ENCODE measurements around the gene PPP4R4. TPM values are rescaled to one million over a fixed set of nuclear protein-coding genes. Genes with fewer than 3 reads are reported as not detected.
"Not testable (repeated sequence)": the region's sequence is repeated elsewhere in the genome, so short reads cannot be mapped to it uniquely, and the experiment has no call there.

The PPP4R4 gene
- total RNA-seq, 1 experiment from 2014 or later = not detected

DNA sequence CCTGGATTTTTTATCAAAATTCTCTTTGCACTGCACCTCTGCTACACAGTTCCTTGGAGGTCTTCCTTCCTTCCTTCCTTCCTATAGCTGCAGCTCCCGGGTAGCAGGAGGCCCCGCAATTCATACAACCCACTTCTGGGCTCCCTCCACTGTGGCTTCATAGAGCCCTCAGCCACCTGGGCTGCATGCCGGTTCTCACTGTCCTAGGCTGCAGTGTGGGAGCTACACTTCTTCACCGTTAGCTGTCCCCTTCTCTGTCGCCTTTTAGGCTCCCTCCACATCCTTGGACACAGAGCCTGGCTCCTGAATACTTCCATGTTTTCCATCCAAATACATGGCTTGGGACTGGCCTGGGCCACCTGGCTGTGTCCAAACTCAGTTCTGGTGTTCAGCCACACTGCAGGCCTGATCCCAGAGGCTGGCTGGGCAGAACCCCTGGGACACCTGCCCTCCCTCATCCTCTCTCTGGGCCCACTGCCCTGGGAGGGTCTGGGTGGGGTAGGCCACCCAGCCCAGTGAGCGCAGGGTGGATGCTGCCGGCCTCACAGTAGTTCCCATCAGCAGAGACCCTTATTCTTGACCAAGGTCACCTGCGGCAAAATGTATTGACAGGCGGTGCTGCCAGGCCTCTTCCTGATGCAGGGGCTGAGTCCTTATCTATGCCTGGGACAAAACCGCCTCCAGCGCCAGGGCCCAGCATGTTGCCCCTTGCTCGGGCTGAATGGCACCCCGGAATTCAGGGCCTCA is 117.2 kb downstream of the PPP4R4 start:
- no peak for DNase-seq (ENCODE audit: low read depth)
- in situ Hi-C loops (cut with HindIII; ENCODE audit: low pct_unique_long_range_greater_than_20kb, low sequenced_read_pairs) = no loop called here

- in situ Hi-C loops (cut with HindIII; ENCODE audit: low pct_unique_long_range_greater_than_20kb, low sequenced_read_pairs) = no loop called here
- DNase-seq (ENCODE audit: low read depth) = no peak
Measured at GRCh38 chr14:94291906-94292525, 117.9 kb downstream of the PPP4R4 start.

DNA sequence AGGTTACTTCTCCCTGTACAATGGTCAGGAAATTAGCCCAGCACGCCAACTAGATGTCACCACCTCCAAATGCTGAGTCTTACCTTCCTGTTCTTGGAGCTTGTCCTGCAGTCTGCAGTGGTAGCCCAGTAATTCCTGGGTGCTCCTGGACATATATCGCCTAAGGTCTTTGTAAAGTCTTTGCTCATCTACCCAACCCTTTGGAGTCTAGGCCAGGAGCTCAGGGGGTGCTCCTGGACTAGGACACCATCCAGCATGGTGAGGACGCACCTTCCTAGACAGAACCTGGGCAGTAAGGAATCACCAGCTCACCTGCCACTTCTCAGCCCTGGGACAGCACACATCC is 118.4 kb downstream of the PPP4R4 start:
- in situ Hi-C loops (cut with HindIII; ENCODE audit: low pct_unique_long_range_greater_than_20kb, low sequenced_read_pairs) = no loop called here
- DNase-seq (ENCODE audit: low read depth) = no peak

GRCh38 chr14:94292872-94293577 is 118.9 kb downstream of the PPP4R4 start, which contains the start of gene SERPINA10:
TSS of gene SERPINA10 (minus strand) at chr14:94293268. CDS start at chr14:94290593, 2,675 bp downstream.
- in situ Hi-C loops (cut with HindIII; ENCODE audit: low pct_unique_long_range_greater_than_20kb, low sequenced_read_pairs) = no loop called here

DNA sequence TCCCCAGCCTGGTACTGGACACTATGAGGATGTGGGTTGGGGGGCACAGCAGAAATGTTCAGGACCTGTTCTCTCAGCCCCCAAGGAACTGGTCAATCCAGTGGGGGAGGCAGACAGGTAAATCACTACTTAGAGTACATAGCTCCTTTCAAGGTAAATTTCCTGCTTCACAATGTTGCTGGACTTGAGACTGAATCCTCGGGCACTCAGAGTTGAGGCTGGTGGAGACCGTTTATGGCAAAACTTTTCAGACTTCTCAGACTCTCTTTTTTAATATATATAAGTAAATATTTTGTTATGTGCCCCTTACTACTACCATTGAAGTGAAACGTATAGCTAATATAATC is 119.4 kb downstream of the PPP4R4 start:
- in situ Hi-C loops (cut with HindIII; ENCODE audit: low pct_unique_long_range_greater_than_20kb, low sequenced_read_pairs) = no loop called here
- DNase-seq (ENCODE audit: low read depth) = no peak

More at GRCh38 chr14:94292872-94293577, 118.9 kb downstream of the PPP4R4 start, which contains the start of gene SERPINA10:
- DNase-seq (ENCODE audit: low read depth) = no peak

- no peak for DNase-seq (ENCODE audit: low read depth)
- in situ Hi-C loops (cut with HindIII; ENCODE audit: low pct_unique_long_range_greater_than_20kb, low sequenced_read_pairs) = no loop called here
Measured at GRCh38 chr14:94295360-94296180, 121.4 kb downstream of the PPP4R4 start.

GRCh38 chr14:94296181-94296545 is 122.0 kb downstream of the PPP4R4 start:
- in situ Hi-C loops (cut with HindIII; ENCODE audit: low pct_unique_long_range_greater_than_20kb, low sequenced_read_pairs); DNase-seq (ENCODE audit: low read depth): not testable (repeated sequence)

- no peak for DNase-seq (ENCODE audit: low read depth)
- in situ Hi-C loops (cut with HindIII; ENCODE audit: low pct_unique_long_range_greater_than_20kb, low sequenced_read_pairs) = no loop called here
Measured at GRCh38 chr14:94298130-94298529, 124.0 kb downstream of the PPP4R4 start.

GRCh38 chr14:94303111-94303510 is 129.0 kb downstream of the PPP4R4 start:
- in situ Hi-C loops (cut with HindIII; ENCODE audit: low pct_unique_long_range_greater_than_20kb, low sequenced_read_pairs) = no loop called here
- DNase-seq (ENCODE audit: low read depth) = no peak

DNA sequence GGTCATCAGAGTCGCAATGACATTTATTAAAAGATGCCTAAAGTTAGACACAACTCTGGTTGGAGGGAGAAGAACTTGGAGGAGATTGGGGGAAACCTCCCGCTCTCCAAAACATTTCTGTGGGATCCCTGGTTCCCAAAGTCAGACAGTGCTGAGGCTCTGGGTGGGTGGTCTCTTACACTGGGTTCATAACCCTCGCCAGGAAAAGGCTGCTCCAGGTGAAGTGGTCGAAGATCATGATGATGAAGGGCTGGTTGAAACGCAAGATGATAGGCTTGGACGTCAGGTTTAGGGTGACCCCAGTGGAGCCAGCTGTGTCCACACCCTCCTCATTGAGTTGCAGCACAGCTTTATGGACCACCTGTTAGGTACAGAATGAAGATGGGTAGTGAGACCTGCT is 130.1 kb downstream of the PPP4R4 start:
- no peak for DNase-seq (ENCODE audit: low read depth)
- in situ Hi-C loops (cut with HindIII; ENCODE audit: low pct_unique_long_range_greater_than_20kb, low sequenced_read_pairs) = no loop called here

DNA sequence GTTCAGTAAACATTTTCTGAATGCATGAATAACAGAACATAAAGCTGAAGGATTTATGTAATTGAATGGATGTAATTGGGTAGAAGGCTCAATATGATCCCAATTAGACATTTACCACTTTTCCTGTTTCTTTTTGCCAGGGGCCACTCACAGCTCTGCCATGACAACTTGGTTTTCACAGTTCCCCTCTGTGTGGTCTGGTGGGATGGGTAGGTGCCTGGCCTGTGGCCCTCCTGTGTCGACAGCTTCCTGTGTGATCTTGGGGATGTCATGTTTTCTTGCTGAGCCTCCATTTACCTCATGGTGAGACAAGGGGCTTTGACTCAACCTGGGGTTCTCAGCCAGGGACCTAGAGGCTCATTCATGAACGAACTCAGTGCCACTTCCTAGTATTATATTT is 131.5 kb downstream of the PPP4R4 start:
- no peak for DNase-seq (ENCODE audit: low read depth)
- in situ Hi-C loops (cut with HindIII; ENCODE audit: low pct_unique_long_range_greater_than_20kb, low sequenced_read_pairs) = no loop called here

- DNase-seq (ENCODE audit: low read depth) = no peak
- in situ Hi-C loops (cut with HindIII; ENCODE audit: low pct_unique_long_range_greater_than_20kb, low sequenced_read_pairs) = no loop called here
Measured at GRCh38 chr14:94306047-94306978, 132.2 kb downstream of the PPP4R4 start.

- DNase-seq (ENCODE audit: low read depth) = no peak
- in situ Hi-C loops (cut with HindIII; ENCODE audit: low pct_unique_long_range_greater_than_20kb, low sequenced_read_pairs) = no loop called here
Measured at GRCh38 chr14:94307410-94307992, 133.4 kb downstream of the PPP4R4 start.

GRCh38 chr14:94309721-94310120 is 135.6 kb downstream of the PPP4R4 start:
- in situ Hi-C loops (cut with HindIII; ENCODE audit: low pct_unique_long_range_greater_than_20kb, low sequenced_read_pairs) = no loop called here
- no peak for DNase-seq (ENCODE audit: low read depth)

- in situ Hi-C loops (cut with HindIII; ENCODE audit: low pct_unique_long_range_greater_than_20kb, low sequenced_read_pairs) = no loop called here
- DNase-seq (ENCODE audit: low read depth) = no peak
Measured at GRCh38 chr14:94310248-94310647, 136.1 kb downstream of the PPP4R4 start.

GRCh38 chr14:94312481-94313246 is 138.5 kb downstream of the PPP4R4 start:
- DNase-seq (ENCODE audit: low read depth) = no peak
- in situ Hi-C loops (cut with HindIII; ENCODE audit: low pct_unique_long_range_greater_than_20kb, low sequenced_read_pairs) = no loop called here
